ENCODE results near the gene FKBP2.

DNA sequence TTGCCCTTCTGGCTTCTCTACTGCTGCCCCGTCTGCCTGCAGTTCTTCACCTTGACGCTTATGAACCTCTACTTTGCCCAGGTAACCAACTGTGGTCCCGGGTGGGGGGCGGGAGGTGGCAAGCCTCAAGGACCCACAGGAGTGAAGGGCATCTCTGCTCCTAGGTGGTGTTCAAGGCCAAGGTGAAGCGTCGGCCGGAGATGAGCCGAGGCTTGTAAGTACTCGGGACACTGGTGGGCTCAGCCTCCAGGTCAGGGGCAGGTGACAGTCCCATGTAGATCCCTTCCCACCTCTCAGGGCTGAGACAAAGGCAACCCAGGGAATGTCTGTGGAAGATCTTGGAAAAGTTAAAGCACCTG, 45.9 kb downstream of the FKBP2 start:
- TF ChIP-seq, protein P1, sequence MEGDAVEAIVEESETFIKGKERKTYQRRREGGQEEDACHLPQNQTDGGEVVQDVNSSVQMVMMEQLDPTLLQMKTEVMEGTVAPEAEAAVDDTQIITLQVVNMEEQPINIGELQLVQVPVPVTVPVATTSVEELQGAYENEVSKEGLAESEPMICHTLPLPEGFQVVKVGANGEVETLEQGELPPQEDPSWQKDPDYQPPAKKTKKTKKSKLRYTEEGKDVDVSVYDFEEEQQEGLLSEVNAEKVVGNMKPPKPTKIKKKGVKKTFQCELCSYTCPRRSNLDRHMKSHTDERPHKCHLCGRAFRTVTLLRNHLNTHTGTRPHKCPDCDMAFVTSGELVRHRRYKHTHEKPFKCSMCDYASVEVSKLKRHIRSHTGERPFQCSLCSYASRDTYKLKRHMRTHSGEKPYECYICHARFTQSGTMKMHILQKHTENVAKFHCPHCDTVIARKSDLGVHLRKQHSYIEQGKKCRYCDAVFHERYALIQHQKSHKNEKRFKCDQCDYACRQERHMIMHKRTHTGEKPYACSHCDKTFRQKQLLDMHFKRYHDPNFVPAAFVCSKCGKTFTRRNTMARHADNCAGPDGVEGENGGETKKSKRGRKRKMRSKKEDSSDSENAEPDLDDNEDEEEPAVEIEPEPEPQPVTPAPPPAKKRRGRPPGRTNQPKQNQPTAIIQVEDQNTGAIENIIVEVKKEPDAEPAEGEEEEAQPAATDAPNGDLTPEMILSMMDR (conservative IDR thresholded peaks at IDR 0.05; ENCODE audit: low read depth, low read length): no peak
- TF ChIP-seq, protein P2, sequence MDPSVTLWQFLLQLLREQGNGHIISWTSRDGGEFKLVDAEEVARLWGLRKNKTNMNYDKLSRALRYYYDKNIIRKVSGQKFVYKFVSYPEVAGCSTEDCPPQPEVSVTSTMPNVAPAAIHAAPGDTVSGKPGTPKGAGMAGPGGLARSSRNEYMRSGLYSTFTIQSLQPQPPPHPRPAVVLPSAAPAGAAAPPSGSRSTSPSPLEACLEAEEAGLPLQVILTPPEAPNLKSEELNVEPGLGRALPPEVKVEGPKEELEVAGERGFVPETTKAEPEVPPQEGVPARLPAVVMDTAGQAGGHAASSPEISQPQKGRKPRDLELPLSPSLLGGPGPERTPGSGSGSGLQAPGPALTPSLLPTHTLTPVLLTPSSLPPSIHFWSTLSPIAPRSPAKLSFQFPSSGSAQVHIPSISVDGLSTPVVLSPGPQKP (IDR thresholded peaks at IDR 0.05; ENCODE audit: borderline replicate concordance, low read depth, low read length): no peak
